CD14-positive monocyte (primary cell): ENCODE results near the gene MLLT3. TPM values are rescaled to one million over a fixed set of nuclear protein-coding genes. Genes with fewer than 3 reads are reported as not detected.

Experiments used
- DNase-seq, 3 donors: peaks; one replicate each; pipeline ENCODE4 v3.0.0-alpha.2; 2011 to 2022
- H2AFZ ChIP-seq: 2 replicates; pipeline ENCODE4 v1.6.0; 2012; ENCODE audit warnings: mild to moderate bottlenecking, low read depth, low read length, inconsistent platforms; ENCODE audit not compliant: insufficient read depth, poor library complexity, severe bottlenecking
- H3K27ac ChIP-seq, 2 donors: 1 replicate in 1 of 2; 2 replicates in 1 of 2; pipeline ENCODE4 v1.5.1; 2012 to 2013; ENCODE audit warnings: low read length in 2 of 2, control low read depth in 1 of 2, inconsistent platforms in 1 of 2, low read depth in 1 of 2, mild to moderate bottlenecking in 1 of 2
- H3K27me3 ChIP-seq, 2 donors: one replicate each; pipeline versions ENCODE4 v1.6.0 to v1.6.1; 2011 to 2013; ENCODE audit warnings: low read length in 2 of 2; ENCODE audit not compliant: control insufficient read depth in 2 of 2, insufficient read depth in 2 of 2
- H3K36me3 ChIP-seq, 2 donors: replicated peaks in 1 of 2; 1 replicate in 1 of 2; 2 replicates in 1 of 2; pipeline versions ENCODE4 v1.5.1 to v1.6.1; 2012 to 2013; ENCODE audit warnings: low read length in 2 of 2, control low read depth in 1 of 2, inconsistent platforms in 1 of 2, mild to moderate bottlenecking in 1 of 2; ENCODE audit not compliant: insufficient read depth in 2 of 2, control insufficient read depth in 1 of 2
- H3K4me1 ChIP-seq, 2 donors: 1 replicate in 1 of 2; 2 replicates in 1 of 2; pipeline versions ENCODE4 v1.5.1 to v1.6.1; 2012 to 2013; ENCODE audit warnings: low read length in 2 of 2, control low read depth in 1 of 2, inconsistent platforms in 1 of 2, mild to moderate bottlenecking in 1 of 2, moderate library complexity in 1 of 2; ENCODE audit not compliant: insufficient read depth in 2 of 2, control insufficient read depth in 1 of 2
- H3K4me2 ChIP-seq: replicated peaks from 2 replicates; pipeline ENCODE3; 2012; ENCODE audit warnings: low read length, moderate library complexity, mild to moderate bottlenecking; ENCODE audit not compliant: poor library complexity, severe bottlenecking; ENCODE audit errors: extremely low read depth
- H3K4me3 ChIP-seq, 3 experiments: fragments of 200-600 bp in 1 of 3; sonication (generic) in 1 of 3; replicated peaks in 1 of 3; 1 replicate in 2 of 3; 2 replicates in 1 of 3; pipeline ENCODE4 v1.5.1; 2011 to 2013; ENCODE audit warnings: low read length in 3 of 3, mild to moderate bottlenecking in 3 of 3, control low read depth in 2 of 3, low read depth in 2 of 3, inconsistent platforms in 1 of 3, moderate library complexity in 1 of 3
- H3K79me2 ChIP-seq: 2 replicates; pipeline ENCODE4 v1.6.0; 2012; ENCODE audit warnings: mild to moderate bottlenecking, control low read depth, inconsistent platforms, low read length, moderate library complexity; ENCODE audit not compliant: insufficient read depth
- H3K9ac ChIP-seq: 2 replicates; pipeline ENCODE4 v1.6.0; 2017; ENCODE audit warnings: low read length, mild to moderate bottlenecking; ENCODE audit not compliant: insufficient read depth, poor library complexity, severe bottlenecking
- H3K9me3 ChIP-seq, 2 donors: replicated peaks in 1 of 2; 1 replicate in 1 of 2; 2 replicates in 1 of 2; pipeline versions ENCODE4 v1.5.1 to v1.6.1; 2012 to 2013; ENCODE audit warnings: low read length in 2 of 2, control low read depth in 1 of 2; ENCODE audit not compliant: control insufficient read depth in 1 of 2, insufficient read depth in 1 of 2
- H4K20me1 ChIP-seq: 2 replicates; pipeline ENCODE4 v1.6.0; 2012; ENCODE audit warnings: mild to moderate bottlenecking, low read length, control low read depth, moderate library complexity; ENCODE audit not compliant: insufficient read depth
- H3K27ac Mint-ChIP-seq, 7 donors: one replicate each; pipeline ENCODE4 v1.8.0; 2020; ENCODE audit warnings: mild to moderate bottlenecking in 7 of 7, mixed read lengths in 7 of 7, moderate library complexity in 6 of 7, inconsistent platforms in 2 of 7
- H3K27me3 Mint-ChIP-seq, 3 donors: one replicate each; pipeline ENCODE4 v1.8.0; 2021 to 2022; ENCODE audit warnings: low read depth in 3 of 3, mild to moderate bottlenecking in 3 of 3, mixed read lengths in 3 of 3, moderate library complexity in 3 of 3, inconsistent platforms in 1 of 3
- H3K36me3 Mint-ChIP-seq, 2 donors: one replicate each; pipeline ENCODE4 v1.8.0; 2020; ENCODE audit warnings: mixed read lengths in 2 of 2, inconsistent platforms in 1 of 2, mild to moderate bottlenecking in 1 of 2
- H3K4me1 Mint-ChIP-seq: one replicate; pipeline ENCODE4 v1.8.0; 2020; ENCODE audit warnings: mild to moderate bottlenecking, mixed read lengths
- H3K4me3 Mint-ChIP-seq, 2 donors: one replicate each; pipeline ENCODE4 v1.8.0; 2020; ENCODE audit warnings: mild to moderate bottlenecking in 2 of 2, mixed read lengths in 2 of 2, moderate library complexity in 1 of 2
- H3K9me3 Mint-ChIP-seq, 7 donors: one replicate each; pipeline ENCODE4 v1.8.0; 2020 to 2022; ENCODE audit warnings: mixed read lengths in 7 of 7, mild to moderate bottlenecking in 6 of 7, moderate library complexity in 6 of 7, inconsistent platforms in 2 of 7
- CTCF ChIP-seq: fragments of 200-600 bp; IDR thresholded peaks from one replicate; pipeline ENCODE4 v1.8.0; 2022; ENCODE audit warnings: antibody characterized with exemption, mild to moderate bottlenecking
- WGBS: methylation state at CpG from one replicate; pipeline ENCODE4 v1.1.5; 2013; ENCODE audit warnings: missing lambda C conversion rate; ENCODE audit not compliant: insufficient coverage; 5-methylcytosine and 5-hydroxymethylcytosine counted together
- intact Hi-C, 2 donors: fragments of 100-400 bp; cut with micrococcal nuclease; formaldehyde crosslinking; loops; one replicate each; pipeline versions ENCODE4 v1.15.0 to v1.15.1; 2023
- polyA plus RNA-seq, 3 donors: library from polyadenylated mRNA; depleted of rRNA in 1 of 3; unstranded in 2 of 3; stranded (reverse) in 1 of 3; fragments of 300-500 nt in 2 of 3; fragments of >200 nt in 1 of 3; fragmentation: Illumina TruSeq in 2 of 3; gene quantifications; 1 replicate in 2 of 3; 2 replicates in 1 of 3; pipeline ENCODE4 v1.2.3, GENCODE V29; 2012 to 2021

MLLT3 gene
- polyA plus RNA-seq, 3 donors: 0.81 to 2.3 (median 1.5) TPM

- Histone ChIP-seq H3K4me3 (no peak overlapping the region), H3K27ac (no peak overlapping the region), H3K9me3 (no peaks in the 10 kb centered on the region), H3K9ac (no peak overlapping the region), H3K27me3 (no peaks in the 10 kb centered on the region), H3K4me2 (no peak overlapping the region), H4K20me1 (no peaks in the 10 kb centered on the region), H3K36me3 (no peaks in the 10 kb centered on the region), H3K79me2 (no peaks in the 10 kb centered on the region), H3K4me1 (no peaks in the 10 kb centered on the region), H2AFZ (no peak overlapping the region)
- H3K27ac Mint-ChIP-seq: no peak overlapping the region
- no peak for DNase-seq
- intact Hi-C loops: no loop called here
- no peak overlapping the region for H3K4me3 Mint-ChIP-seq
- no peaks in the 10 kb centered on the region for H3K9me3 Mint-ChIP-seq
- peaks cover 0 to under 1% of the 10 kb centered on the region in 2 donors for H3K36me3 Mint-ChIP-seq
- no peak for TF ChIP-seq CTCF
- peaks cover 2% of the 10 kb centered on the region for H3K4me1 Mint-ChIP-seq
- H3K27me3 Mint-ChIP-seq: peaks cover 0 to 2% (median 0%) of the 10 kb centered on the region in 3 donors
- no CpG with 5 or more reads among the region's 5 CpGs for WGBS
Observed at GRCh38 chr9:20394969-20395368, 227.3 kb downstream of the MLLT3 start.

DNA sequence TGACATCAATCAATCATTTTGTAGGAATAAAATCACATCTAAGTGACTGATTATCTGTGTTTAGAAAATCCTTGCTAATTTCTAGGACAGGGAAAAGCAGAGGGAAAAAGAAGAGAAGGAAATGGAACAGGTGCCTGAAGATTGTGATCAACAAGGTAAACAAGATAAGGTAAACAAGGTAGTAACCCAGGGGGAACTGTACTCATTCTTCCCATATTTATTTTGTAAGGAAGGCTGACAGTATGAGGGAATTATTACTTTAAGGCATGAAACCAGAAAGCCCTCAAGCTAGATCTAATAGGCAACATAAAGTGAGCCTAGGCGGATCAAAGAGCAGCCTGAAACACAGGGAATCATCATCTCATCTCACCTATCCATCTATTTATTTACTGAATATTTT, 231.1 kb downstream of the MLLT3 start:
- no CpG with 5 or more reads among the region's 1 CpG for WGBS
- Mint-ChIP-seq H3K9me3 (peaks cover 0 to 2% (median 0%) of the 10 kb centered on the region in 7 donors), H3K27ac (no peak overlapping the region), H3K4me1 (no peaks in the 10 kb centered on the region), H3K27me3 (peaks cover 0 to 3% (median 2%) of the 10 kb centered on the region in 3 donors), H3K36me3 (no peaks in the 10 kb centered on the region), H3K4me3 (no peak overlapping the region)
- H3K27ac ChIP-seq: no peak overlapping the region
- H3K79me2 ChIP-seq: no peaks in the 10 kb centered on the region
- no peak overlapping the region for H2AFZ ChIP-seq
- H3K36me3 ChIP-seq: no peaks in the 10 kb centered on the region
- no peak overlapping the region for H3K9ac ChIP-seq
- H3K4me1 ChIP-seq: no peaks in the 10 kb centered on the region
- no peak for DNase-seq
- no peaks in the 10 kb centered on the region for H3K9me3 ChIP-seq
- H3K4me2 ChIP-seq: no peak overlapping the region
- no peak overlapping the region for H3K4me3 ChIP-seq
- no peak for TF ChIP-seq CTCF
- no peaks in the 10 kb centered on the region for H4K20me1 ChIP-seq
- no peaks in the 10 kb centered on the region for H3K27me3 ChIP-seq
- intact Hi-C loops: no loop called here
